Common myeloid progenitor, CD34-positive (primary cell): ENCODE measurements around the gene SFMBT1.
A peak's percentile ranks its signal among the peaks of the same experiment; 100 is the strongest.

Experiments used
- CTCF ChIA-PET: fragments of 350-600 bp; sonication (Branson Sonifier 250); formaldehyde crosslinking; loops from one replicate; lab custom pipeline; 2021; ENCODE audit warnings: antibody characterized with exemption; lab: Charles Lee
- POLR2A ChIA-PET: fragments of 350-600 bp; sonication (Branson Sonifier 250); formaldehyde crosslinking; loops from one replicate; lab custom pipeline; 2021; ENCODE audit warnings: antibody characterized with exemption; lab: Charles Lee
- DNase-seq, 3 donors: peaks; one replicate each; pipeline versions ENCODE4 v3.0.0 to v3.0.0-alpha.2; 2013
- H3K27ac ChIP-seq, 2 experiments: 1 replicate in 1 of 2; 2 replicates in 1 of 2; pipeline ENCODE4 v1.7.0; 2013; ENCODE audit warnings: inconsistent platforms in 2 of 2, low read length in 2 of 2, mild to moderate bottlenecking in 2 of 2, low read depth in 1 of 2, moderate library complexity in 1 of 2; ENCODE audit not compliant: severe bottlenecking in 2 of 2, insufficient read depth in 1 of 2, poor library complexity in 1 of 2
- H3K27me3 ChIP-seq, 5 experiments: replicated peaks in 2 of 5; 1 replicate in 3 of 5; 2 replicates in 2 of 5; pipeline versions ENCODE4 v1.6.1 to v1.7.0; 2013; ENCODE audit warnings: low read length in 4 of 5, mild to moderate bottlenecking in 2 of 5, moderate library complexity in 2 of 5, inconsistent platforms in 1 of 5; ENCODE audit not compliant: insufficient read depth in 5 of 5, control insufficient read depth in 4 of 5
- H3K36me3 ChIP-seq, 4 experiments: 1 replicate in 2 of 4; 2 replicates in 2 of 4; pipeline versions ENCODE4 v1.6.1 to v1.7.0; 2013; ENCODE audit warnings: low read length in 3 of 4, control low read depth in 1 of 4, mild to moderate bottlenecking in 1 of 4; ENCODE audit not compliant: control insufficient read depth in 4 of 4, insufficient read depth in 4 of 4
- H3K4me1 ChIP-seq, 4 experiments: 1 replicate in 3 of 4; 2 replicates in 1 of 4; pipeline versions ENCODE4 v1.6.1 to v1.7.1; 2013; ENCODE audit warnings: low read length in 3 of 4, mild to moderate bottlenecking in 3 of 4, control low read depth in 1 of 4, inconsistent platforms in 1 of 4, moderate library complexity in 1 of 4; ENCODE audit not compliant: control insufficient read depth in 4 of 4, insufficient read depth in 4 of 4; ENCODE audit errors: control extremely low read depth in 1 of 4
- H3K4me3 ChIP-seq, 7 experiments: 1 replicate in 4 of 7; 2 replicates in 3 of 7; pipeline versions ENCODE4 v1.5.1 to v1.7.0; 2013; ENCODE audit warnings: mild to moderate bottlenecking in 7 of 7, low read length in 6 of 7, moderate library complexity in 6 of 7, inconsistent platforms in 2 of 7, low read depth in 2 of 7, control low read depth in 1 of 7; ENCODE audit not compliant: insufficient read depth in 4 of 7, control insufficient read depth in 1 of 7; ENCODE audit errors: extremely low read depth in 1 of 7
- H3K9me3 ChIP-seq, 5 experiments: 1 replicate in 4 of 5; 2 replicates in 1 of 5; pipeline versions ENCODE4 v1.6.1 to v1.7.1; 2013; ENCODE audit warnings: low read length in 4 of 5, mild to moderate bottlenecking in 2 of 5, inconsistent platforms in 1 of 5, low read depth in 1 of 5, moderate library complexity in 1 of 5; ENCODE audit not compliant: control insufficient read depth in 4 of 5, insufficient read depth in 2 of 5; ENCODE audit errors: control extremely low read depth in 1 of 5
- WGBS: methylation state at CpG from one replicate; pipeline ENCODE4 v1.1.5; 2013; ENCODE audit not compliant: insufficient coverage; 5-methylcytosine and 5-hydroxymethylcytosine counted together

Gene SFMBT1

DNA sequence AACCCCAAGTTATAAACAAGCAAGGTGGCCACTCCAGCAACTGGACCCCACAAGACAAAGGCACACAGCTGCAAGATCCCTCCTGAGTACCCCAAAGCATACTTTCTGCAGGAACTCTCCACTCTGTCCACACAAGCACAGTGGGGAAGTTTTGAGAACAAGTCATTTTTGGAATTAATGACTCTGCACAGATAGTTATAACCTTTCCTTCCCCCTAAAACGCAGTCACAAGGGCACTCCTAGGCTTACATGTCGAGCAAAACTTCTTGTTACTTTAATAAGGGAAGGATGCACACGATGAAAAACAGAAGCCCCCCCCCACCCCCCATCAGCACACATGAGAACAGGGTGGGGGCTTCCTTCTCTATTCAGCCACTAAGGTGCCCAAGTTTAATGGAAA lies 149.7 kb downstream of the SFMBT1 start:
- CTCF ChIA-PET: no interaction called here
- Histone ChIP-seq H3K4me3 (peak overlapping the region in 5 of 7 experiments; percentile 71 to 88 (median 81)), H3K27me3 (no peaks in the 10 kb centered on the region), H3K9me3 (no peaks in the 10 kb centered on the region), H3K4me1 (peaks cover 14 to 56% (median 33%) of the 10 kb centered on the region in 4 experiments), H3K27ac (no peak overlapping the region), H3K36me3 (peaks cover 0 to 10% (median 0%) of the 10 kb centered on the region in 4 experiments)
- WGBS: no CpG with 5 or more reads among the region's 3 CpGs
- peak in 1 of 3 donors; percentile 12 for DNase-seq
- POLR2A ChIA-PET: no interaction called here

DNA sequence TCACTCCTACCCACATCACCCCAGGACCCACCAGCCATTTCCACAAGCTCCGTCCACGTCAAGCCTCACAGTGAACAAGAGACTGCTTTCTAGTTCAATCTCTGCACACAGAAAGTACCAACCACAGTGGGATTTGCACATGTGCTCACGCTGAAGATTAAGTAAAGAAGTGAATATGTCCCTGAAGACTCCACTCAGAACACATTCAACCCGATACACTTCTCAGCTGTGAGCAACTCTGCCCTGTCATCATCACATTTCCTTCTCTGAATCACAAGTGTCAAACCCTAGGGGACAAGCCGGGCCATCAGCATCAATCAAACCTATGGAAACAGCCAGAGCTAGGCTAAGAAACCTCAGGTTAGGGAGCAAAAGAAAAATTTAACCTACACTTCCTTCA lies 150.5 kb downstream of the SFMBT1 start:
- Histone ChIP-seq H3K27me3 (no peaks in the 10 kb centered on the region), H3K4me3 (no peak overlapping the region), H3K27ac (no peak overlapping the region), H3K9me3 (no peaks in the 10 kb centered on the region), H3K36me3 (peaks cover 0 to 11% (median 2%) of the 10 kb centered on the region in 4 experiments), H3K4me1 (peaks cover 14 to 58% (median 34%) of the 10 kb centered on the region in 4 experiments)
- ChIA-PET CTCF (no interaction called here), POLR2A (no interaction called here)
- DNase-seq: no peak
- WGBS: 67% methylated on average over 3 of the region's 5 CpGs

DNA sequence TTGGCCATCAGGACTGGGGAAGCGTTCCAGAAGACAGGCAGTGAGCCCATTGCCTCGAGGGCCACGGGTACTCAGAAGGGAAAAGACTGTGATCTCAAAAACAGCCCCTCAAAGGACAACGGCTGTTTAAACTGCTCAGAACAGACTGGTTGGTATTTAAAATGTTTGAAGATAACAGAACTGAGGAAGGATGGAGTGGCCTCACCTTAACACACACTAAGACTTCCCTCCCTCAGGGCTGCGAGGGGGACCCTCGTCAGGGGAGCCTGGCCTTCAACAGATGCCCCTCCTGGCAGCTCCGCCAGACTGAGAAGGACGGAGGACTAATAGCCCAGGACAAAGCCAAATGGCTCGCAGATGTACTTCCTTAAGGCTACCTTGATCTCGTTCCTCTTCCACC lies 151.1 kb downstream of the SFMBT1 start:
- H3K4me3 ChIP-seq: no peak overlapping the region
- H3K9me3 ChIP-seq: no peaks in the 10 kb centered on the region
- H3K27ac ChIP-seq: no peak overlapping the region
- peaks cover 0 to 11% (median 4%) of the 10 kb centered on the region in 4 experiments for H3K36me3 ChIP-seq
- no peak for DNase-seq
- H3K27me3 ChIP-seq: no peaks in the 10 kb centered on the region
- H3K4me1 ChIP-seq: peaks cover 14 to 58% (median 34%) of the 10 kb centered on the region in 4 experiments
- CTCF ChIA-PET: interaction anchor here (1.5 kb wide), 1 partner anchor 13 kb away, joined by 6 read pairs; no protein-coding TSS in a partner anchor
- 84% methylated on average over 9 of the region's 10 CpGs for WGBS
- POLR2A ChIA-PET: no interaction called here

DNA sequence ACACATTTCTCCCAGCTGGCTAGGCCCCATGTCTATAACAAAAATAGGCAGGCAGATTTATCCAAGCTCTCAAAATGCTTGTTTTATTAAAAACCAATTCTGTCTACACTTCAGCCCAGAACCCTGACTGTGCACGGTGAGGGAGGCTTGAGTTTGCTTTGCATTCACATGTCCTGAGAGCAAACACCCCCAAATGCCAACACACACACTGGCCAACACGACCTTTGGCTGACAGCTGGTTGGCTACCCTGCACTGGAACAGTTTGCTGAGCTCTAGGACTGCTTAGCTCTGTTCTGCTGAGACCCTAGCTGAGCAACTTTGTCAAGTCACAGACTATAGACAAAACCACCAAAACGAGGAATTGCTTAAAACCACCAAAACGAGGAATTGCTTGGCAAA lies 152.2 kb downstream of the SFMBT1 start:
- POLR2A ChIA-PET: no interaction called here
- Histone ChIP-seq H3K27me3 (no peaks in the 10 kb centered on the region), H3K4me1 (peaks cover 14 to 58% (median 34%) of the 10 kb centered on the region in 4 experiments), H3K27ac (no peak overlapping the region), H3K9me3 (no peaks in the 10 kb centered on the region), H3K4me3 (no peak overlapping the region), H3K36me3 (peaks cover 1 to 20% (median 4%) of the 10 kb centered on the region in 4 experiments)
- 80% methylated on average over 4 of the region's 4 CpGs for WGBS
- CTCF ChIA-PET: interaction anchor here (1.1 to 1.5 kb wide), 4 partner anchors 9 to 178 kb away, joined by 3 to 6 read pairs (median 4); no protein-coding TSS in a partner anchor
- DNase-seq: no peak

DNA sequence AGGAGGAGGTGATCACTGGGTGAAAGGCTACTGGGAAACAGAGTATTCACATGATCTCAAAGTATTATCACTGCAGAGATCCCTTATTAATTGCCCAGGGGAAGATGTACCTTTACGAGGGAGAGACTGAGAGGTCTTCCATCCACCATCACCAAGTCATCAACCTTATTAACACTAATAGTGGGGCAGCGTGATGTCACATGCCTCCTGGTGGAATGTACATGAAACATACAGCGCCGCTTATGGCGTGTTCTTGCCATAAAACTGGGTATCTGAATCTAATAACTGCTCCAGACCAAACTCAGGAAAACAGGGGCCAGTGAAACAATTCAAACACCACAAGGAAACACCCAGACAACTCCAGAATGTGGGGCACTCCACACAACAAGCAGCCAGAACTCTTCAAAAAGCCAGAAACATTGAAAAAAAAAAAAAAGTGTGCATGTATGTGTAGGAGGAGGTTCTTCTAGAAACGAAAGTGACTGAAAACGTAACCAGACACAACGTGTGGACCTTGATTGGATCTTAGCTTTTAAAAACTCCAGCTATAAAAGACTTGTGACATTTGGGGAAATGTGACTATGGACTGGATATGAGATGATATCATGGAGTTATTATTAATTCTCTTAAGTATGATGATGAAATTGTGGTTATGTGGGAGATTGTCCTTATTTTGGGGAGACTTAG lies 153.1 kb downstream of the SFMBT1 start:
- ChIA-PET POLR2A (no interaction called here), CTCF (interaction anchor here (0.6 to 1.5 kb wide), 9 partner anchors 10 to 190 kb away, joined by 3 to 6 read pairs (median 4); no protein-coding TSS in a partner anchor)
- H3K27me3 ChIP-seq: no peaks in the 10 kb centered on the region
- peaks cover 2 to 21% (median 4%) of the 10 kb centered on the region in 4 experiments for H3K36me3 ChIP-seq
- H3K4me3 ChIP-seq: peak overlapping the region in 1 of 7 experiments; percentile 46
- H3K9me3 ChIP-seq: no peaks in the 10 kb centered on the region
- no peak overlapping the region for H3K27ac ChIP-seq
- 61% methylated on average over 4 of the region's 8 CpGs for WGBS
- peak; percentile 26 to 82 (median 49) for DNase-seq
- H3K4me1 ChIP-seq: peaks cover 14 to 57% (median 32%) of the 10 kb centered on the region in 4 experiments

GRCh38 chr3:52892290-52892624 lies 153.6 kb downstream of the SFMBT1 start:
- ChIA-PET CTCF (interaction anchor here (0.6 to 1.4 kb wide), 4 partner anchors 12 to 191 kb away, joined by 3 to 5 read pairs (median 4); no protein-coding TSS in a partner anchor), POLR2A (no interaction called here)
- no peaks in the 10 kb centered on the region for H3K9me3 ChIP-seq
- 94% methylated on average over 4 of the region's 5 CpGs for WGBS
- no peaks in the 10 kb centered on the region for H3K27me3 ChIP-seq
- no peak overlapping the region for H3K27ac ChIP-seq
- H3K36me3 ChIP-seq: peaks cover 2 to 21% (median 4%) of the 10 kb centered on the region in 4 experiments
- H3K4me1 ChIP-seq: peaks cover 14 to 55% (median 31%) of the 10 kb centered on the region in 4 experiments
- H3K4me3 ChIP-seq: no peak overlapping the region
- no peak for DNase-seq

GRCh38 chr3:52891615-52892081 lies 154.2 kb downstream of the SFMBT1 start:
- Histone ChIP-seq H3K36me3 (peaks cover 2 to 21% (median 4%) of the 10 kb centered on the region in 4 experiments), H3K4me3 (no peak overlapping the region), H3K27ac (peak overlapping the region in 1 of 2 experiments; percentile 49), H3K27me3 (no peaks in the 10 kb centered on the region), H3K4me1 (peaks cover 12 to 50% (median 28%) of the 10 kb centered on the region in 4 experiments), H3K9me3 (no peaks in the 10 kb centered on the region)
- WGBS: 47% methylated on average over 2 of the region's 2 CpGs
- CTCF ChIA-PET: interaction anchor here (0.9 to 1.4 kb wide), 3 partner anchors 13 to 192 kb away, joined by 3 to 4 read pairs (median 3); no protein-coding TSS in a partner anchor
- POLR2A ChIA-PET: interaction anchor here (0.6 kb wide), 1 partner anchor 276 kb away, joined by 3 read pairs; no protein-coding TSS in a partner anchor
- peak; percentile 70 to 94 (median 90) for DNase-seq
